ENCODE results near the gene PDGFB.

Gene PDGFB

DNA sequence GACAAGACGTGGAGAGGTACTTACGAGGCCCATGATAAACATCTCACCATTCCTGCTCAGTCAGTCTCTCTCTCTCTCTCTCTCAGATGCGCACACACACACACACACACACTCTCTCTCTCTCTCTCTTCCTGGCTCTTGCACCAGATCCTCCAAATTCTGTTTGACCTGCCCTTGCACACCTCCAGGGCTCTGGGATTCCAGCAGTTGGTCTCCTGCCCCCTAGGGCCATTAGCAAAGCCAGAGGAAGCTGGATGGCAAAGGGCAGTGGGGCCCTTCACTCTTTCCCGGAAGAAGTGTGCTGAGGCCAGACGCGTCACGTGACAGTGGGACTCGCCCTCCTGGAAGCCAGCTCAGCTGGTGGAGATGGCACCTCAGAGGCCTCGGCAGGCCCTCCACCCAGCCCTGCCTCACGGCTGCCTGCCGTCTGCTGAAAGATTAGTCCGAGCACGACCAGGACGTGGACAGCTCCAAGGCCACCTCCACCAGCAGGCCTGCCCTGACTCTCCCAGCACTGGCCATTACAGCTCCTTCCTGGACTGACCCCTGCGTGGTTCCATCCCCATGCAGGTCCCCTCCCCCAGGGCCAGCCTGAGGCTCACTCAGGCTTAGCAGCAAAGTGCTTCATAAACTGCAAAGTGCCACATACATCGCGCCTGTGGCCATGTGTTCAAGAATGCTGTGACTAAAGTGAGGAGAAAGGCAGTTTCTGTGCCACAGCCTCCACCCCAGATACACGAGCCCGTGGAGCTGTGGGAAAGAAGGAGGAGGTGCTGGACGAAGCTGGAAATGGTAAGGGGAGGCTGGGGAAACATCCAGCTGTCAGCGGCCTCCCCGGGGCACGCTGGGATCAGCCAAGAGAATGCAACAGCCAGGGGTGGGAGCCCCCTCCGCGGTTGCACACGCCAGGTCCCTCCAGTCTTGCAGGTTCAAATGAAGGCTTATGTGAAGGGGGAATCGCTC, 3.7 kb downstream of the PDGFB start:
- no peak overlapping the region for H3K4me3 ChIP-seq (ENCODE audit: low read depth, low read length)

DNA sequence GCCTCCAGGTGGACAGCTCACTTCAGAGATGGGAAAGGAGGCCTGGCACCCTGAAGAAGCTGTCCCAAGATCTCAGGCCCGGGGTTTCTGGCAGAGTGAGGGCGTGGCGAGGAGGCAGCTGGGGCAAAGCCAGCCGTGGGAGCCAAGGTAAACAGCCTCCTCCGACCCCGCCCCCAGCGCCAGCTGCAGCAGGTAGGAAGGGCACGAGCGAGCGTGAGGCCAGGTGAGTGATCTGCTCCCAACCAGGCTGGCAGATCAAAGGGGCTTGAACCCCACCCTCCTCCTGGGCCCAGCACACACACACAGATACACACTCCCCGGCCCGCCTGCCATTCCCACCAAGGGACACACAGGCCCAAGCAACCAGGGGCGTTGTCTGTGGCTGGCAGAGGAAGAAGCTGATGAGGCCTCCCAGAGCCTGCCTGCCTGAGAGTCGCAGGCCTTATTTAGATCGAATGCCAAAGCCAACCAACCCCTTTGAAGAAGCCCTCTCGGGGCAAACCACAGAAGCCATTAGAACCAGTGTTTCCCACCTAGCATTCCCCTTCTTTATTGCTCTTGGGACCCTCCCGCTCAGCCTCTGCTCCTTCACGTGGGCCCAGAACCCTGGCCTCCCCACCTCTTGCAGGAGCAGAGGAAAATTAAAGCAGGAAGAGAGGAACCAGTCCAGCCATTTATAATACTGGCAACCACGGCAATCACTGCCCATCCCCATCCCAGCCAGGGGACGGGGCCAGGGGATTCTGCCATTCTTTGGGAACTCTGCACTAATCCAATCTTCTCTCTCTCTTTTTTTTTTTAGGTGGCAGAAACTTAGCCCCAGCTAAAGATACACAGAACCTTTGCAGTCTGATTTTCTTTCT, 5.0 kb downstream of the PDGFB start:
- no peak overlapping the region for H3K4me3 ChIP-seq (ENCODE audit: low read depth, low read length)

GRCh38 chr22:39238966-39239505, 5.7 kb downstream of the PDGFB start:
- no peak overlapping the region for H3K4me3 ChIP-seq (ENCODE audit: low read depth, low read length)

DNA sequence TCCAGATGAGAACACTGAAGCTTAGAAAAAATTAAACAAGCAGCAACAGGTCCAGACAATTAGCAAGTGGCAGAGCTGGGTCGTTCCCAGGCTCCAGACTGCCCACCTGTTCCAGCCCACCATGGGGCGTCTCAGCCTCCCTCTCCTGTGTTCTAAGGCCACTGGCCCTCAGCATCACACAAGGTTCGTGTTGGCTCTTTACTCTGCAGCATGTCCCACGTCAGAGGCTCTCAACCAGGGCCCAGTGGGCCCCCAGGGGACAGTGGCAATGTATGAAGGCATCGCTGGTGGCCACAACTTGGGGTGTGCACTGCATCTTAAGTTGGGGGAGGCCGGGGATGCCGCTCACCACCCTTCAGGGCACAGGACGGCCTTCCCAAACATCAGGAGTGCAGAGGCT, 6.2 kb downstream of the PDGFB start:
- no peak overlapping the region for H3K4me3 ChIP-seq (ENCODE audit: low read depth, low read length)

- H3K4me3 ChIP-seq (ENCODE audit: low read depth, low read length): no peak overlapping the region
These were observed 6.7 kb downstream of the PDGFB start for GRCh38 chr22:39238101-39238466.

DNA sequence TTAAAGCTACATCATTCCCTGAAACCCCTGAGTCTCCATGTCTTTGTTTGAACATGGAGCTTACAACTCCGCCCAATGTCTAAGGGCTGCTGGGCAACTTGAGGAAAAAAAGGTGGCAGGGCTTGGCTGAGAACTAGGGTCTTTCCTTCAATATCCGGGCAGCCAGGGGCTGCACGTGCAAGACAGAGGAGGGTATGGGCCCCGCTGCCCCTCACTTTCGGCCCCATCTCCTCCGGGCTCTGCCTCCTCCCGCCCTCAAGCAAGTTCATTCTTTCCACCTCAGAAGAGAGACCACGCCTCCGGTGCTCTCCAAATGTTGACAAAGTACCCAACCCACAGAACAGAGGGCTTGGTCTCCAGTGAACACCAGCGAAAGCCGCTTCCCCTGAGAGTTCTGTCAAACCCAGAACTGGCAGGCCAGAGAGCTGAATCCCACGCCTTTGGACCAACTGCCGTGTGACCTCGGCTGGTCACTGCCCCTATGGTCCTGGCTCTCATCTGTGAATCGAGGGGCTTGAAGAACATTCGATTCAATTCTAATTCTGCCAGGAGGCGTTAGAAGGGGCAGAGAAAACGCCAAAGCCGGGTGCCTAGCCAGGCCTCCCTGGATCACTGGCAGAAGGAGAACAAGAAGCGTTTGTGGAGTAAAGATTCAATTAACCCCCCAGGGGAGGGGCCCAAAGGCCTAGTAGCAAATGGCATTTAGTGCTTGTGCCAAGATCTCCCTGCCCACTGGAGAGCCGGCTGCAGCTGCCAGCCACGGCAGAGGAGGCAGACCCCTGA, 7.3 kb downstream of the PDGFB start:
- no peak overlapping the region for H3K4me3 ChIP-seq (ENCODE audit: low read depth, low read length)

DNA sequence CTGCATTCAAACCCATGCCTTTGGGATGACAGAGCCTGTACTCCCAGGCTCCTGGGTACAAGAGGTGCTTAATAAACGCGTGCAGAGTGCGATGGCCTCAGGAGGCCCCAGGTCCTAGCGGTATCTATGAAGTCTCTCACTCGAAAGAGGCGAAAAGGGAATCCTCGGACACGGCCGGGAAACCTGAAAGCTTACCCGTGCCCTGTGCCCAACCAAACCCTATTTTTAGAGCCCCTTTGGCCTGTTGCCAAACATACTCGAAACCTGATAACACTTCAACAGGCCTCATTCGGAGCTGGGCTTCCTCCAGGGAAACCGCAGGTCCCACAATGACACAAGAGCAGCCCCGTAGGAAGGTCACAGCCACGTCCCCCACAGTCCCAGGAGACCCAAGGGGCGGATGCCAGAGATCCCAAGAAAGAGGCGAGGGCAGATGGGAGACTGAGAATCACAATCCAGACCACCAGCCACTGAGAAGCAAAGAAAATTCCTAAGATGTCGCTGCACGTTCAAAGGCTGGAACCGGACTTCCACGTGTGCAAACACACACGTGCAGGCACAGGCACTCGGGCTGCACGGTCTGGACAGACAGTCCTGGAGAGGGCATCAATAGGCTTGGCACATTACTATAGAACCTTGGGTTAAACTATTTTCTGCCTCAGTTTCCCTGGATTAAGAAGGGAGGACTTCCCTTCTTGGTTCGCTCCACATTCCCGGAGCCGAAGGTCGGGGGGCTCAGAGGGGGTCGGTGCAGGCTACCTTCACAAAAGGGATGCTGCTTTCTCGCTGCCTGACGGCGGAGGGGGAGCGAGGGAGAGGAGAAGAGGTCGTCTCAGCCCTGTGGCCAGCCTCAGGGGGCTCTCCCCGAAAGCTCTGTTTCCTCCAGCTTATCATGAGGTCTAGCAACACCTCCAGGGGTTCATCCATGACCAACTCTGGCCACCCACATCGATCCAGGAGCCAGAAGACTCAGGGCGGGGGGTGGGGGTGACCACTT, 8.2 kb downstream of the PDGFB start:
- no peak overlapping the region for H3K4me3 ChIP-seq (ENCODE audit: low read depth, low read length)

DNA sequence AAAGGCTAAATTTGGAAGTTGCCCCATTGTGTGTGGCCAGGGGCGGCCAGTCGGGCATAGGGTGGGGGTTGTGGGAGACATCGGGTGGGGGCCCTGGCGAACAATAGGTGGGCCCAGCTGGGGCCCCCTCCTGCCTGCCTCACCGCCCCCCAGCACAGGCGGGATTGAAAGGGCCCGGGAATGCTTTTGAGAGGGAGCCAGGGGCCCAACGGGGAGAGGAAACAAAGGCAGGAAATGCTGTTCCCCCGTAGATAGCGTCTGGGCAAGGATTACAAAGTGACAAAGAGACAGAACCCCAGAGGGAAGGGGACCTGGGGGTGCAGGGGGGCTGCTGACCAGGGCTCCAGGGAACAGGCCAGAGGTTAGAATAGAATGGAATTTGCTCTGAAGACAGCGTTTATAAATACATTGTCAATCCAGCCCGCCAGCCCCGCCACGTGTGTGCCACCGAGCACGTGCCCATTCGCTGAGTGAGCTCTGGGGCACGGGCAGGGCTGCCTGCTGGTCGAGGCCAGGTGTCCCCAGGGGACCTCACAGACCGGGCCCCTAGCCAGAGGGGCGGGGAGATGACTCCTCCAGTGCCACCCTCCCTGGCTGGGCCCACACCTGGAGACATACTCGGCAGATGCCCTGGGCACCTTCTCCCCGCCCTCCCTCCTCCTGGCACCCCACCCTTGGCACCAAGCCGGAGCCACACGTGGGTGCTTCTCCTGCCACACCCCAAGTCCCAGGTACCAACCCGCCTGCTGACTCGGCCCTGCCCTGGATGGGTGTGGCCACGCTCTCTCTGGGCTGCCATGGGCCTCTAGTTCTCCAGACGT, 9.7 kb downstream of the PDGFB start:
- H3K4me3 ChIP-seq (ENCODE audit: low read depth, low read length): no peak overlapping the region

DNA sequence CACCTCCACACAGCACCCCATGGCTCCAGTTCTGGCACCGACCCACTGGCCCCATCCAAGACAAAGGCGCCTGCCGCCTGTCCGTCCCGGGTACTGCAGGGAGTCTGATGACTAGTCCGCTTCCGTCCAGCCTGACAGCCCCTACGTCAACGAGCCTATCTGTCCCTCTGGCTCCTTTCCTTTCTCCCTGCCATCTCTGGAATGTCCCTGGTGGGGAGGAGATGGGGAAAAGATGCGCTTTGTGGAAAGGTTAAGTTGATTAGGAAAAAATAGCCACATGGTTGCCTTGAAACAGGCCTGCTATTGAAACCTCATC, 10.4 kb downstream of the PDGFB start:
- H3K4me3 ChIP-seq (ENCODE audit: low read depth, low read length): no peak overlapping the region

DNA sequence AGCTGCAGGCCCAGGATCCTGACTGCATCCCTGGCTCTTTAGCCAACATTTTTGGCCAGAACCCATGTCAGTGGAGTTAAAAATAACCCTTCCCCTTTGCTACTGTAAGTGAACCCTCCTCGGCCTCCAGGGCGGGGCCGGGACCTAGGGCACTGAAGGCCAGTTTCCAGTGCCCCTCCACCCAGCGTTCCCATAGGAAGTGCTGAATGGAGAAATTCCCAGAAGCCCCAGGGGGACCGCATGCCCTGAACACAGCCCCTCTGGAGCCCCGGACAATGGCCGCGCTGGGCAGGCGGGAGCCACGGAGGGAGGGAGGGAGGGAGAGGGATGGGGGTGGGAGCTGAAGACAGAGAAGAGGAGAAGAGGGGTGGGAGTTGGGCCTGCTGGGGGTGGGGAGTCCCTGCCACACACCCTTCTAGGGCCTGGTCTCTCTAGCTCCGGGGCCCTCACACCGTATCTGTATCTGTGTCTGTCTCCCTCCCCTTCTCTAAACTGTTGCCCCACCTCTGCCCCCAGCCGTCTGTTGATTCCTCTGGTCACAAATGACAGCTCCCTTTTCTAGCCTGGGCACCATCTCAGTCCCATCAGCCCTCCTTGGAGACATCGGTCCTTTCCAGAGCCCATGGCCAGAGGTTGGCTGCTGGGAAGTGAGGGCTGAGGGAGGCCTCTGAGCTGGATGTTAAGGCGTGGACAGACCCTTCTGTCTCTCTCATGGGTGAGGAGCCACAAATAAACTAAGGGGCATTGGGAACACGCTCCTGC, 10.9 kb downstream of the PDGFB start:
- H3K4me3 ChIP-seq (ENCODE audit: low read depth, low read length): no peak overlapping the region

DNA sequence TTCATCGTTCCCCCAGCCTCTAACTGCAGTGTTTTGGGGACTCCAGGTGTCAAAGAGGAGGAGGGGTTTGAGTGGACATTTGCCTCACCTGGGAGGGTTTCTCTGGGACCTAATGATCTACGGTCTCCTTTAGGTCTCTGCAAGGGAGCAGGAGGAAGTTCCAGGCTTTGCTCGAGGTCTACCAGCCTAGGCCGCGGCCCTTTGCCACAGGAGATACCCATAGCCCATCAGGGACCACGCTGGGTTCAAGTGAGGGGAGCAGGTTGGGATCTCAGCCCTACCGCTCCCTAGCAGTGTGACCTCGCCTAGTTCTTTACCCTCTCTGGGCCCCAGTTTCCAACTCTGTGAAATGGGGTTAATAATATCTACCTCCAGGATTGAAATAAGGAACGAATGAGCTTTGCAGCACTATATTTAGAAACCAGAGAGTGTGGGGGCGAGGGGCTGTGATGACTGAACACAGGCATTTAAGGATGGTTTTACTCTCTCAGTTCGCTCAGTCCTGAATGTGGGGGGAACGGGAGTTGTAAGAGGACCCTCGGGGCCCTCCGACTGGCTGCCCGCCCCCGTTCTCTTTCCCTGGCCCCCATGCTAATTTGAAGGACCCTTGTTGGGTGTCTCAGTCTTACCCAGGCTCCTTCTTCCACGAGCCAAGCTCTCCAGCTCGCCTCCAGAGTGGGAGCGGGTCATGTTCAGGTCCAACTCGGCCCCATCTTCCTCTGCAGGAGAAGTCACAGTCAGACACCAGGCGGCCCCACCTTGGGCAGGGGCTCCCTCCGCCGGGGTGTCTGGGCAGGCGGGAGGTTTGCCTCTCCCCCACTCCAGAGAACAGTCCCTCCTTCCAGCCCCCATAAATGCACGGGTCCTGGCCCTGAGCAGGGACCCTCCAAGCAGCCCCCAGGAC, 11.7 kb downstream of the PDGFB start:
- H3K4me3 ChIP-seq (ENCODE audit: low read depth, low read length): no peak overlapping the region

DNA sequence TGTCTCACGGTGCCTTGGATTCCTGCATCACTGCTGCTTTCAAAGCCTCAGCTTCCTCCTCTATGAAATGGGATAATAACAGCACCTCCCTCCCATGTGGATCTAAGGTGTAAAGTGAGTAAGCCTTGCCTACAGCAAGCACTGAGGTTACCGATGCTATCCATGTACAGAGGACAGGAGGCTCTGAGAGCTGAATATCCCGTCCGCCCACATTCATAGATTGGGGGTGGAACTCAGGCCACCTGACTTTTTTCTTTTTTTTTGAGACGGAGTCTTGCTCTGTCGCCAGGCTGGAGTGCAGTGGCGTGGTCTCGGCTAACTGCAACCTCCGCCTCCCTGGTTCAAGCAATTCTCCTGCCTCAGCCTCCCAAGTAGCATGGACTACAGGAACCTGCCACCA, 12.5 kb downstream of the PDGFB start:
- no peak overlapping the region for H3K4me3 ChIP-seq (ENCODE audit: low read depth, low read length)

- H3K4me3 ChIP-seq (ENCODE audit: low read depth, low read length): no peak overlapping the region
These were observed 13.4 kb downstream of the PDGFB start for GRCh38 chr22:39231197-39231950.

GRCh38 chr22:39230261-39231196, 14.3 kb downstream of the PDGFB start:
- no peak overlapping the region for H3K4me3 ChIP-seq (ENCODE audit: low read depth, low read length)

- no peak overlapping the region for H3K4me3 ChIP-seq (ENCODE audit: low read depth, low read length)
These were observed 15.0 kb downstream of the PDGFB start for GRCh38 chr22:39229688-39230260.

All from iPS-11a (cell line).